Gastrocnemius medialis (tissue), 4 donors: ENCODE results near the gene CAMTA1.

Experiments used
- POLR2A ChIP-seq, 2 donors: fragments of 450-650 bp; IDR thresholded peaks; one replicate each; pipeline ENCODE4 v1.6.1; 2017; ENCODE audit warnings: antibody characterized with exemption in 2 of 2, mild to moderate bottlenecking in 2 of 2, moderate library complexity in 2 of 2
- TF ChIP-seq, protein P1 (sequence below), 5 experiments: fragments of 450-650 bp in 3 of 5; fragments of 200-600 bp in 2 of 5; sonication (generic) in 2 of 5; IDR thresholded peaks in 4 of 5; conservative IDR thresholded peaks in 1 of 5; 1 replicate in 4 of 5; 2 replicates in 1 of 5; pipeline ENCODE4 v1.5.1; 2016 to 2019; ENCODE audit warnings: antibody characterized with exemption in 5 of 5, mild to moderate bottlenecking in 3 of 5, moderate library complexity in 3 of 5

DNA sequence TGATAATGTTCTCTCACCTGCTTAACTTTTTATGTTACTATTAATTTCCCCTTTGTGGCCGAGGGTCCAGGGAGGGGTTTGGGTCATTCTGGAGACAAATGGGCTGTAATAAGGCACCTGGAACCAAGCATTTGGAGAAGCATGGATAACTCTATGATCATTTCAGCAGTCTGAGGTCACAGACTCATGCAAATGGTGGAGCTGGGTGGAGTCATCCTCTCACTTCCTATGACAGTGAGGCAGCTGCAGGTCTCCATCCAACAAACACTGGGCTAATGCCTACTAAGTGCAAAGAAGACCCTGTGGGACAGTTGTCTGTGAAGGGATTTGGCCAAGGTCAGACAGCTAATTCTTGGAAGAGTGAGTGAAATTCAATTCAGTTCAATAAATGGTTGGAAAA lies 28.8 kb upstream of the CAMTA1 start:
- no peak for TF ChIP-seq POLR2A (IDR thresholded peaks at IDR 0.05)
- TF ChIP-seq, protein P1, sequence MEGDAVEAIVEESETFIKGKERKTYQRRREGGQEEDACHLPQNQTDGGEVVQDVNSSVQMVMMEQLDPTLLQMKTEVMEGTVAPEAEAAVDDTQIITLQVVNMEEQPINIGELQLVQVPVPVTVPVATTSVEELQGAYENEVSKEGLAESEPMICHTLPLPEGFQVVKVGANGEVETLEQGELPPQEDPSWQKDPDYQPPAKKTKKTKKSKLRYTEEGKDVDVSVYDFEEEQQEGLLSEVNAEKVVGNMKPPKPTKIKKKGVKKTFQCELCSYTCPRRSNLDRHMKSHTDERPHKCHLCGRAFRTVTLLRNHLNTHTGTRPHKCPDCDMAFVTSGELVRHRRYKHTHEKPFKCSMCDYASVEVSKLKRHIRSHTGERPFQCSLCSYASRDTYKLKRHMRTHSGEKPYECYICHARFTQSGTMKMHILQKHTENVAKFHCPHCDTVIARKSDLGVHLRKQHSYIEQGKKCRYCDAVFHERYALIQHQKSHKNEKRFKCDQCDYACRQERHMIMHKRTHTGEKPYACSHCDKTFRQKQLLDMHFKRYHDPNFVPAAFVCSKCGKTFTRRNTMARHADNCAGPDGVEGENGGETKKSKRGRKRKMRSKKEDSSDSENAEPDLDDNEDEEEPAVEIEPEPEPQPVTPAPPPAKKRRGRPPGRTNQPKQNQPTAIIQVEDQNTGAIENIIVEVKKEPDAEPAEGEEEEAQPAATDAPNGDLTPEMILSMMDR (IDR thresholded peaks at IDR 0.05 in 4 of 5, conservative IDR thresholded peaks at IDR 0.05 in 1 of 5), result no peak
